A375 (cell line): ENCODE measurements around the gene UBTFL1. TPM values are rescaled to one million over a fixed set of nuclear protein-coding genes. Genes with fewer than 3 reads are reported as not detected.

ENCODE experiments used
- small RNA-seq: library from RNA; depleted of rRNA; stranded (forward); fragments of <200 nt; gene quantifications from one replicate; pipeline ENCODE3, GENCODE V24; 2014
- total RNA-seq: library from RNA; depleted of rRNA; stranded (reverse); fragments of >200 nt; shearing (Covaris generic); gene quantifications from 2 replicates; pipeline ENCODE4 v1.2.3, GENCODE V29; 2014; rRNA removed

The UBTFL1 gene, protein sequence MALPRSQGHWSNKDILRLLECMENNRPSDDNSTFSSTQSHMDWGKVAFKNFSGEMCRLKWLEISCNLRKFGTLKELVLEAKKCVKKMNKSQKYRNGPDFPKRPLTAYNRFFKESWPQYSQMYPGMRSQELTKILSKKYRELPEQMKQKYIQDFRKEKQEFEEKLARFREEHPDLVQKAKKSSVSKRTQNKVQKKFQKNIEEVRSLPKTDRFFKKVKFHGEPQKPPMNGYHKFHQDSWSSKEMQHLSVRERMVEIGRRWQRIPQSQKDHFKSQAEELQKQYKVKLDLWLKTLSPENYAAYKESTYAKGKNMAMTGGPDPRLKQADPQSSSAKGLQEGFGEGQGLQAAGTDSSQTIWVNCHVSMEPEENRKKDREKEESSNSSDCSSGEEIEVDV
- not detected in 2 replicates for total RNA-seq

DNA sequence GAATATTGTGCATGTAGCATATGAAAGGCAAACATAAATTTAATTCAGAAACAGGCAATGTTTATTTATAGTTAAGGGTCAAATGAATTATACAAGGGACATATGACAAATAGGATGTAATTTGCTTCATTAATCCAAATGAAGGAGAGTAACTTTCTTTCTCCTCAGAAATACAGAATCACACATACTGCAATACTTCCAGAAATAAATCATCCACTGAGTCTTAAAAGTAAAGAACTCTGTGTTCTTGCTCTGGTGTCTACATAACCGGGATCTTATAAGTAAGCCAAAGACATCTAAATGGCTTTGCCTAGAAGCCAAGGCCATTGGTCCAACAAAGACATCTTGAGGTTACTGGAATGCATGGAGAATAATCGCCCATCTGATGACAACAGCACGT lies at the start of gene UBTFL1:
TSS of gene UBTFL1 (plus strand) at position 301 of the 400 bp plus-strand sequence. CDS start at position 301, 0 bp downstream.

GRCh38 chr11:90134478-90135003 lies 48.8 kb downstream of the UBTFL1 start, which contains the start of gene NAALAD2:
Gene NAALAD2 (plus strand): TSS chr11:90134663. CDS start chr11:90134759, 96 bp downstream.

Small RNA genes within 50 kb of the gene (small RNA-seq; reads per million reads assigned to genes)
- not detected for gene AP000827.1
- gene RF00275 = not detected

Other genes starting within 250 kb of the UBTFL1 start
- 0.27 TPM in 1 of 2 replicates, not detected in the other for gene TRIM64B, start 207.5 kb upstream of the UBTFL1 start, total RNA-seq
- 0.08 TPM in 1 of 2 replicates, not detected in the other for gene TRIM49D1, start 163.7 kb upstream of the UBTFL1 start, total RNA-seq
- gene TRIM49D2, start 161.9 kb upstream of the UBTFL1 start, total RNA-seq = 0.45 TPM in 1 of 2 replicates, not detected in the other
- not detected in 2 replicates for gene TRIM64, start 119.9 kb upstream of the UBTFL1 start, total RNA-seq
- 0.08 and 0.15 TPM in 2 replicates for gene TRIM49C, start 54.8 kb upstream of the UBTFL1 start, total RNA-seq
- 1.1 and 2.0 TPM in 2 replicates for gene NAALAD2, start 48.7 kb downstream of the UBTFL1 start, total RNA-seq
- gene CHORDC1, start 137.1 kb downstream of the UBTFL1 start, total RNA-seq = 37.9 and 40.2 TPM in 2 replicates